Panc1 (cell line): ENCODE data around the gene POC5. TPM values are rescaled to one million over a fixed set of nuclear protein-coding genes. Genes with fewer than 3 reads are reported as not detected.

Experiments
- ATAC-seq: fragments of 200-7000 bp; cut with Tn5 transposase; 2 replicates; pipeline ENCODE4 v1.9.1; 2020; ENCODE audit warnings: mild to moderate bottlenecking, moderate library complexity
- BruUV-seq: library from RNA; stranded (reverse); fragments of 400-500 nt; replicated peaks from 2 replicates; lab custom pipeline; 2021; lab: Mats Ljungman, UMichigan
- CTCF ChIA-PET: fragments of 300-600 bp; sonication (Branson Sonifier 250); formaldehyde crosslinking; loops from one replicate; lab custom pipeline; 2022; ENCODE audit warnings: antibody characterized with exemption; lab: Charles Lee
- POLR2A ChIA-PET: fragments of 300-600 bp; sonication (Branson Sonifier 250); formaldehyde crosslinking; loops from one replicate; lab custom pipeline; 2022; ENCODE audit warnings: antibody characterized with exemption; lab: Charles Lee
- DNase-seq: peaks from one replicate; pipeline ENCODE4 v3.0.0-alpha.2; 2010; ENCODE audit warnings: low read depth, low spot score
- H3K27ac ChIP-seq: 2 replicates; pipeline ENCODE4 v1.5.1; 2011; ENCODE audit warnings: mild to moderate bottlenecking, low read length, inconsistent platforms
- H3K27me3 ChIP-seq: fragments of 200-500 bp; sonication (Bioruptor generic); 2 replicates; pipeline ENCODE4 v1.6.0; 2014; ENCODE audit warnings: low read length, inconsistent platforms; ENCODE audit not compliant: control insufficient read depth, insufficient read depth
- H3K36me3 ChIP-seq: fragments of 200-500 bp; sonication (Bioruptor generic); 2 replicates; pipeline ENCODE4 v1.5.1; 2014; ENCODE audit warnings: inconsistent platforms, mild to moderate bottlenecking, low read length, moderate library complexity; ENCODE audit not compliant: control insufficient read depth, insufficient read depth
- H3K4me1 ChIP-seq: 2 replicates; pipeline ENCODE4 v1.5.1; 2011; ENCODE audit warnings: inconsistent platforms, mild to moderate bottlenecking, low read length, moderate library complexity; ENCODE audit not compliant: control insufficient read depth, insufficient read depth
- H3K4me3 ChIP-seq, 2 experiments: 2 replicates each; pipeline ENCODE4 v1.5.1; 2011 to 2012; ENCODE audit warnings: low read depth in 2 of 2, low read length in 2 of 2, mild to moderate bottlenecking in 2 of 2, inconsistent platforms in 1 of 2, moderate library complexity in 1 of 2
- H3K9me3 ChIP-seq: fragments of 200-500 bp; sonication (Bioruptor generic); 2 replicates; pipeline ENCODE4 v1.5.1; 2014; ENCODE audit warnings: low read depth, mild to moderate bottlenecking, inconsistent platforms, low read length, moderate library complexity; ENCODE audit not compliant: control insufficient read depth, insufficient read depth
- POLR2AphosphoS5 ChIP-seq: IDR thresholded peaks from 2 replicates; pipeline ENCODE4 v1.6.1; 2012; ENCODE audit warnings: mild to moderate bottlenecking, low read depth, low read length, moderate library complexity
- SIN3A ChIP-seq: IDR thresholded peaks from 2 replicates; pipeline ENCODE4 v1.6.1; 2012; ENCODE audit warnings: low read depth, mild to moderate bottlenecking, low read length, moderate library complexity, borderline replicate concordance; ENCODE audit not compliant: insufficient read depth
- TCF7L2 ChIP-seq: IDR thresholded peaks from 2 replicates; pipeline ENCODE4 v1.6.1; 2011; ENCODE audit warnings: mild to moderate bottlenecking, low read depth, low read length, inconsistent platforms
- in situ Hi-C: cut with HindIII; loops from 2 replicates; pipeline ENCODE4 v1.10.0; 2016; ENCODE audit warnings: low sequenced_read_pairs, low pct_unique_long_range_greater_than_20kb
- intact Hi-C: fragments of 100-400 bp; cut with micrococcal nuclease; formaldehyde crosslinking; loops from one replicate; pipeline ENCODE4 v1.10.0; 2022; ENCODE audit not compliant: unreplicated experiment
- total RNA-seq: library from RNA; stranded (reverse); gene quantifications from one replicate; pipeline ENCODE4 v1.2.1, GENCODE V29; 2021; ENCODE audit not compliant: unreplicated experiment
- TF ChIP-seq, protein P1 (sequence below): fragments of 450-650 bp; IDR thresholded peaks from 2 replicates; pipeline ENCODE4 v1.5.1; 2017; ENCODE audit warnings: mild to moderate bottlenecking
- TF ChIP-seq, protein P2 (sequence below), 2 experiments: IDR thresholded peaks; 2 replicates each; pipeline ENCODE4 v1.6.1; 2011 to 2012; ENCODE audit warnings: low read depth in 2 of 2, control low read depth in 1 of 2, low read length in 1 of 2, mild to moderate bottlenecking in 1 of 2, moderate library complexity in 1 of 2; ENCODE audit not compliant: insufficient read depth in 1 of 2

The POC5 gene
- total RNA-seq, 1 experiment from 2014 or later: 19.7 TPM

DNA sequence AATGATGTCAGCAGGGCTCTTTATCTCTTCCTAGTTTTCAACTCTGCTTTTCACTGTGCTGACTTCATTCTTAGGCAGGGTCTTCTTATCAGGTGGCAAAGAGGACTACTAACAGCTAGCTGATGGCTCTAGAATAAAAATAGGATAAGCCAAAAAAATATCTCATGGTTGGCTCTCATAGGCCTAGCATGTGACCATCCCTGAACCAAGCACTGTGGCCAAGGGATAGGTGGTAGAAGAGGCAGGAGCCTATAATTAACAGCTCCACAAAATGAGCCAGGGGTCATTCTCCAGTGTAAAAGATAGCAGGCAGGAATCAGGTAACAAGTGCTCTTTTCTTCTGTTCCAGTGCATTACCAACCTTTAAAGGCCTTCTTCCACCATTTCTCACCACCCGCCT is 84.9 kb downstream of the POC5 start:
- Histone ChIP-seq H3K4me3 (no peak overlapping the region), H3K27me3 (no peaks in the 10 kb centered on the region), H3K4me1 (no peaks in the 10 kb centered on the region), H3K36me3 (no peaks in the 10 kb centered on the region), H3K9me3 (no peaks in the 10 kb centered on the region), H3K27ac (no peak overlapping the region)
- ChIA-PET CTCF (no interaction called here), POLR2A (no interaction called here)
- in situ Hi-C loops: no loop called here
- intact Hi-C loops: no loop called here
- no peak for ATAC-seq
- DNase-seq: no peak
- no TSS peak for BruUV-seq
- TF ChIP-seq POLR2AphosphoS5 (no peak), TCF7L2 (no peak), SIN3A (no peak)
- TF ChIP-seq, protein P1, sequence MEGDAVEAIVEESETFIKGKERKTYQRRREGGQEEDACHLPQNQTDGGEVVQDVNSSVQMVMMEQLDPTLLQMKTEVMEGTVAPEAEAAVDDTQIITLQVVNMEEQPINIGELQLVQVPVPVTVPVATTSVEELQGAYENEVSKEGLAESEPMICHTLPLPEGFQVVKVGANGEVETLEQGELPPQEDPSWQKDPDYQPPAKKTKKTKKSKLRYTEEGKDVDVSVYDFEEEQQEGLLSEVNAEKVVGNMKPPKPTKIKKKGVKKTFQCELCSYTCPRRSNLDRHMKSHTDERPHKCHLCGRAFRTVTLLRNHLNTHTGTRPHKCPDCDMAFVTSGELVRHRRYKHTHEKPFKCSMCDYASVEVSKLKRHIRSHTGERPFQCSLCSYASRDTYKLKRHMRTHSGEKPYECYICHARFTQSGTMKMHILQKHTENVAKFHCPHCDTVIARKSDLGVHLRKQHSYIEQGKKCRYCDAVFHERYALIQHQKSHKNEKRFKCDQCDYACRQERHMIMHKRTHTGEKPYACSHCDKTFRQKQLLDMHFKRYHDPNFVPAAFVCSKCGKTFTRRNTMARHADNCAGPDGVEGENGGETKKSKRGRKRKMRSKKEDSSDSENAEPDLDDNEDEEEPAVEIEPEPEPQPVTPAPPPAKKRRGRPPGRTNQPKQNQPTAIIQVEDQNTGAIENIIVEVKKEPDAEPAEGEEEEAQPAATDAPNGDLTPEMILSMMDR: no peak
- TF ChIP-seq, protein P2, sequence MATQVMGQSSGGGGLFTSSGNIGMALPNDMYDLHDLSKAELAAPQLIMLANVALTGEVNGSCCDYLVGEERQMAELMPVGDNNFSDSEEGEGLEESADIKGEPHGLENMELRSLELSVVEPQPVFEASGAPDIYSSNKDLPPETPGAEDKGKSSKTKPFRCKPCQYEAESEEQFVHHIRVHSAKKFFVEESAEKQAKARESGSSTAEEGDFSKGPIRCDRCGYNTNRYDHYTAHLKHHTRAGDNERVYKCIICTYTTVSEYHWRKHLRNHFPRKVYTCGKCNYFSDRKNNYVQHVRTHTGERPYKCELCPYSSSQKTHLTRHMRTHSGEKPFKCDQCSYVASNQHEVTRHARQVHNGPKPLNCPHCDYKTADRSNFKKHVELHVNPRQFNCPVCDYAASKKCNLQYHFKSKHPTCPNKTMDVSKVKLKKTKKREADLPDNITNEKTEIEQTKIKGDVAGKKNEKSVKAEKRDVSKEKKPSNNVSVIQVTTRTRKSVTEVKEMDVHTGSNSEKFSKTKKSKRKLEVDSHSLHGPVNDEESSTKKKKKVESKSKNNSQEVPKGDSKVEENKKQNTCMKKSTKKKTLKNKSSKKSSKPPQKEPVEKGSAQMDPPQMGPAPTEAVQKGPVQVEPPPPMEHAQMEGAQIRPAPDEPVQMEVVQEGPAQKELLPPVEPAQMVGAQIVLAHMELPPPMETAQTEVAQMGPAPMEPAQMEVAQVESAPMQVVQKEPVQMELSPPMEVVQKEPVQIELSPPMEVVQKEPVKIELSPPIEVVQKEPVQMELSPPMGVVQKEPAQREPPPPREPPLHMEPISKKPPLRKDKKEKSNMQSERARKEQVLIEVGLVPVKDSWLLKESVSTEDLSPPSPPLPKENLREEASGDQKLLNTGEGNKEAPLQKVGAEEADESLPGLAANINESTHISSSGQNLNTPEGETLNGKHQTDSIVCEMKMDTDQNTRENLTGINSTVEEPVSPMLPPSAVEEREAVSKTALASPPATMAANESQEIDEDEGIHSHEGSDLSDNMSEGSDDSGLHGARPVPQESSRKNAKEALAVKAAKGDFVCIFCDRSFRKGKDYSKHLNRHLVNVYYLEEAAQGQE (IDR thresholded peaks at IDR 0.05; ENCODE audit: insufficient read depth in 1 of 2, low read depth in 2 of 2, low read length in 1 of 2): no peak

DNA sequence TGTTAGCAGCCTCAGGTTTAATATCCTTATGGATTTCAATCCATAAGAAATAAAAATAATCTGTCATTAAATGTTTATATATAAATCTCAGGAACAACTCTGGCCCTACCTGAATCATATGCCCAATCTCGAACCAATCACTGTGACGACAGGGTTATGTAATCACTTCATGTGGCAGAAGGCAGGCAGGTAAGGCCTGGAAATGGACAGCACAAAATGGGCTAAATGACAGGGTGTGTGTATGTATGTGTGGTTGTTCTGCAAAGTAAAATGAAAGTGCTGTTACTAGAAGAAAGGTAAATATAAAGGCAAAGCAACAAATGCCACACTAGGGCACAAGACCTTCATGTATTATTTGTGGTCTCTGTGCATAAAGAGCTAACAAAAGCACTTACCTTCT is 86.4 kb downstream of the POC5 start:
- intact Hi-C loops (no loop called here), in situ Hi-C loops (no loop called here)
- BruUV-seq: no TSS peak
- no peak overlapping the region for H3K4me3 ChIP-seq
- no peaks in the 10 kb centered on the region for H3K36me3 ChIP-seq
- ChIA-PET CTCF (no interaction called here), POLR2A (no interaction called here)
- no peaks in the 10 kb centered on the region for H3K9me3 ChIP-seq
- no peaks in the 10 kb centered on the region for H3K27me3 ChIP-seq
- TF ChIP-seq, protein P1: no peak
- TF ChIP-seq SIN3A (no peak), TCF7L2 (no peak), POLR2AphosphoS5 (no peak)
- TF ChIP-seq, protein P2 (IDR thresholded peaks at IDR 0.05; ENCODE audit: insufficient read depth in 1 of 2, low read depth in 2 of 2, low read length in 1 of 2): no peak
- H3K4me1 ChIP-seq: no peaks in the 10 kb centered on the region
- ATAC-seq (no peak), DNase-seq (no peak)
- no peak overlapping the region for H3K27ac ChIP-seq
